ENCODE results near the gene LINC01488.

The LINC01488 gene

GRCh38 chr11:69495441-69496201 lies 14.2 kb downstream of the LINC01488 start:
- no peak for DNase-seq

GRCh38 chr11:69496202-69496557 lies 14.7 kb downstream of the LINC01488 start:
- DNase-seq, result no peak

DNA sequence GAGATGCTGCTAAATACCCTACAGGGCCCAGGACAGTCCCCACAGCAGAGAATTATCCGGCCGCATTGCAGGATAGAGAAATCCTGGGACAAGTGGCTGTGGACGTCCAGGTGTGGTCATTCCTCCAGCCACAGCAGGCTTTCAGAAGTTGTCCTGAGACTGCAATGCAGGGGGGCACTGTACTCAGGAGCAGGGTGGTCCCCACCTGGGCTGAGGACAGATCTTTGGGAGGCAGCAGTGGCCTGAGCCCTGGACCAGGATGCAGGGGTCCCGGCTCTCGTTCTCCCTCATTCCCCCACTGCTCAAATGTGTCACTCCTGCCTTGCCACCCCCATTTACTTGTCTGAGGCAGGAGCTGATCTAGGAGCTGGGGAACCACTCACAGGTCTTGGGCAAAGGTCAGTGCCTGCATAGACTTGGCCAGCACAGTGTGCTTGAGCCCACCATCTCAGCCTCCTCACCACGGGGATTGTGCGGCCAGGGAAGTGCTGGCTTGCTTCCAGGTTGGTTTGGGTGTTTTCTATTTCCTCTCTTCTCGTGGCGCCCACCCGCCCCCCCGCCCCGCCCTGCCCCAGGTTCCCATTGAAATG lies 15.3 kb downstream of the LINC01488 start:
- DNase-seq, result no peak

DNA sequence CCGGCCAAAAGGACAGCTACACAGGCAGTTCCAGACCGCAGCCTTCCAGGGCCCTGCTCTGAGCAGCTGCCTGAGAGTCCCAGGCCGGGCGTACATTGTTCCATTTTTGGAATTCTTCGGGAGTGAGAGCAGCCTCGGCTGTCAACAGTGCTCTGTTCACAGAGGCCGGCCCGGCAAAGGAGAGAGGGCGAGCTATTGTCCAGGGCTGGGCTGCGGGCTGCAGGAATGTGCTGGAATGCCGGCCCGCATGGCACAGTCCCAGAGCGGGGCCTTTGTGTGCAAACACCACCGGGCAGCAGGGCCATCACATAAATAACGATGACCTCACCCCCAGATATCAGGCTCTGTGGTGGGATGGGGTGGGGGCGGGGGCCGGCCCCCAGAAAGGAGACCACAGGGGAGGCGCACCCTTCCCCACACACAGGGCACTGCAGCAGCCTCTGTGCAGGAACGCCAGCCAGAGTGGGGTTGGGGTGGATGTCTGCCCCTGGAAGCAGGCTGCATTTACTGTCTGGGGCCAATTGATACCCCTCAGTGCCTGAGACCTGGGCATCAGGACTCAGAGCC lies 15.8 kb downstream of the LINC01488 start:
- DNase-seq, result no peak

GRCh38 chr11:69498614-69499175 lies 17.2 kb downstream of the LINC01488 start:
- DNase-seq, result no peak

DNA sequence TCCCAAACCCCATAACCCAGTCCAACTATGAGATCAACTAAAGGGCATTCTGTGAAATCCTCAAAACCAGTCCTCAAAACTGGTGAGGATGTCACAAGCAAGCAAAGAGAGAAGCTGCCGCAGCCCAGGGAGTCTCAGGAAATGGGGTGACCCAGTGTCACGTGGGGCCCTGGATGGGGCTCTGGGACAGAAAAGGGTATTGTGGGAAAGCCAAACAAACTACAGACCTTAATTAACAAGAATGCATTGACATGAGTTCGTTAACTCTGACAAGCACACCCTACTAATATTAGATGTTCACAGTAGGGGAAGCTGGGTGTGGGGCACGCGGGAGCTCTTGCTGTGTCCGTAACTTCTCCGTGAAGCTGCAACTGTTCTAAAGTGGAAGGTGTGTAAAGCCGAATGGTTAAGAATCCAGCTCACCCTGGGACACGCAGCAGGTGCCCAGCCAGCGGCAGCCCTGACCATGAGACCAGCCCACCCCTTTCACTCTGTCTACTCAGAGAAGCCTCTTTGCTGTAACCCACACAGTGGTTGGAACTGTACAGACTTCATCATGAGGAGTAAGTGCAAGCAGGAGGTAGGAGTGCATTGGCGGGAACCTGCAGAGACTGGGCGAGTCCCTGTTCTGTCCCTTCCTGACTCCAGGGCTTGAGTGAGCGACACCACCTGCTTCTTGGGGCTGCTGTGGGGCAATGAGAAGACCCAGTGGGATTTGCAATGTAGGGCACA lies 17.9 kb downstream of the LINC01488 start:
- no peak for DNase-seq

DNA sequence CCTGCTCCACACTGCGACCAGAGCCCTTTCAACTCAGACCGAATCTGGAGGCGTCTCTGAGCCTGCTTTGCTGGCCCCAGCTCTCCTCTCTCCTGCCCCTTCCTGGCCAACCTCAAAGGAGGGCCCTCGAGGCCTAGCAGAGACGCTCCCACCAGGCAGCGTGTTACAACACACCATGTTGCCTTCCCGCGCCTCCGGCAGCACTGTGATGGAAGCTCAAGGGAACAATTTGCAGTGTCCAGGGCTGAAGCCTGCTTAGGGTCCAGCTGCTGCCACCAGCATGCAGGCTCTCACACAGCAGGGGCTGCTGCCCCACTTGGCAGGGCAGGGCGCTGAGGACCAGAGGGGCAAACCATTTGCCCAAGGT lies 18.4 kb downstream of the LINC01488 start:
- no peak for DNase-seq

DNA sequence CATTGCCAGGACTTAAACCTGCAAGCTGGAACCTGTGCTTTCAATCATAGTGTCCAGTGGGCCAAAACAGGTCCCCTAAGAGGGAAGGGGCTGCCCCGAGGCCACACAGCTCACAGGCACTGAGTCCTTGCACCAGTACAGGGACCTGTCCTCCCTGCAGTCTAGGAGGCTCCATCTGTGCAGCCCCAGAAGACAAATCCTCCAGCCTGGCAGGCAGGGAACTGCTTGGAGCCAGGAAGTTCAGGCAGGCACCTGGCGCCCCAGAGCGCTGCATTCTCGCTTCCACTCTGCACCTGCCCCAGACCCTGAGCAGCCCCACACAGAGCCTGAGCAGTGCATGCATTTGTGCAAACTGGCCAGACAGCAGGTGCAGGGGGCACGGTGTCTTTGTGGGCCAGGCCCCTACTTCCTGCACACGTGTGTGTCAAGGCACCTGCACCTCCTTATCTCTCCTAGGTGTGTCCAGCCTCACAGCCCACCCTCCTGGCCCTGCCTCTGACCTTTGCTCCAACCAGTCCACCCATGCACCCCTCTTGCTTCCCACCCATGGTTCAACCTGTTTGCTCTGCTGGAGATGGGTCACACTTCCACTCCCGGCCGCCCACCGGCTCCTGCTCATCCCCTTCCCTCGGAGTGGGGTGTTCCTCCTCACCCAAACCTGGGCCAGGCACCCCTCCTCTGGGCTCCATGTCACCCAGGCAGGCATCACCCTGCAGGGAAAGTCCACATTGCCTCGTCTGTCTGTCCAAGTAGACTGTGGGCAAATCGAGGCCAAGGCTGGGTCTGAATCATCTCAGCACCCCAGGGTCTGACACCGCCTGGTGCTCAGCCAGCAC lies 19.0 kb downstream of the LINC01488 start:
- DNase-seq, result no peak

- DNase-seq, result no peak
Measured at GRCh38 chr11:69501121-69501489, 19.6 kb downstream of the LINC01488 start.

- DNase-seq, result peak; percentile 66
Measured at GRCh38 chr11:69501891-69502860, 20.7 kb downstream of the LINC01488 start.

DNA sequence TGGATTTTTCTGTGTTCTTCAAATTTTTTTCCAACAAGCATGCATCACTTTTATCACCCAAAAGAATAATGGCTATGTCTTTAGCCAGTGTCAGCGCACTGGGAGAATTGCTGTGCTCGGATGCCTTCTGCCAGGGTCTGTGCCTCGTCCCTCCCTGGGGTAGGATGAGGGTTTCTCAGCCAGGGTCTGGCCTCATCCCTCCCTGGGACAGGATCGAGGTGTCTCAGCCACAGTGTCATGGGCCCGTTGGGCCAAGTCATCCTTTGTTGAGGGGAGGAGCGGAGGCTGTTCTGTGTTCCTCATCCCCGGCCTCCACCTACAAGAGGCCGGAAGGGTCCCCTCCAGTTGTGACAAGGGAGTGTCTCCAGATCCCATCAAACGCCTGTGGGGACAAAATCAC lies 22.7 kb downstream of the LINC01488 start:
- no peak for DNase-seq

DNA sequence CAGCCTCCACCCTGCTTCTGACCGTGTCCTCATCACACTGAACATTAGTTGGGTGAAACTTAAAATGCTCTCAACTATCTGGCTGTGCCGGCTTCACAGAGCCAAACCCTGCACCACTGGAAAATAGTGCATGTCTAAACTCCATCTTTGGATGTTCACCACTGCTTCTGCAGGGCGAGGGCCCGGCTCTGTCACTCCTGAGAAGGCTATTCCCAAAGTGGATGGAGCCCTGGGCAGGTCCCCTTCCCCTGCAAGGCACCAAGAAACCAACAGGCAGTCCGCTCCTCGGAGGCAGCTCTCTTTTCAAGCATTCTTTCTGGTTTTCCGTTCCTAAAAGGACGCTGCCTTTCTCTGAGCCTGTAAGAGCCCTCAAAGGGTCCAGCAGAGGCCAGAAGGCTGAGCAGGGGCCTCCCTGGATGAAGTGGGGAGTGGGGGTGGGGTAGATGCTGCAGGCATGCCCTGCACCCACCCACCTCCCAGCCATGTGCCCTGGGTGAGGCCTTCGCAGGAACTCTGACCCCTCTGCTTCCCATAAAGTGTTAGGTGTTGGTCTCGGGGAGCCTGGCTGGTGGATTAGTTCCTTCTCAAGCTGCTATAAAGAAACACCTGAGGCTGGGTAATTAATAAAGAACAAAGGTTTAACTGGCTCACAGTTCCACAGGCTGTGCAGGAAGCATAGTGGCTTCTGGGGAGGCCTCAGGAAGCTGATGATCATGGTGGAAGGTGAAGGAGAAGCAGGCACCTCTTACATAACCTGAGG lies 23.3 kb downstream of the LINC01488 start:
- DNase-seq, result no peak

DNA sequence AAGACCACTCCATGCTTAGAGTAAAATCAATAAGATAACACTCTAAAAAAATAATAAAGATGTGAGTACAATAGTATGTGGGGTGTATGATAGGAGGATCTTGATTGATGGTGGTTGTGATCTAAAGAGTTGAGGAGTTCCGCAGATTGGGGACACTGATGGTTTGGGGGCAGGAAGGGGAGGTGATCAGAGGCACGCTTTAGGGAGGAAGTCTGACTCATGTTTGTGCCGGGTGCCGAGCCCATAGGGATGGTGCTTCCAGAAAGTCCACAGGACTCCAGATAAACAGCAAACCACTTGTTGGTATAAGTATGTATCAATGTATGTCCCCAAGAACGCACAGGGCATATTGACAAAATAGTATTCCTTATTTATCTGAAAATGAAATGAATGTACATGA lies 27.5 kb downstream of the LINC01488 start:
- DNase-seq, result no peak

DNA sequence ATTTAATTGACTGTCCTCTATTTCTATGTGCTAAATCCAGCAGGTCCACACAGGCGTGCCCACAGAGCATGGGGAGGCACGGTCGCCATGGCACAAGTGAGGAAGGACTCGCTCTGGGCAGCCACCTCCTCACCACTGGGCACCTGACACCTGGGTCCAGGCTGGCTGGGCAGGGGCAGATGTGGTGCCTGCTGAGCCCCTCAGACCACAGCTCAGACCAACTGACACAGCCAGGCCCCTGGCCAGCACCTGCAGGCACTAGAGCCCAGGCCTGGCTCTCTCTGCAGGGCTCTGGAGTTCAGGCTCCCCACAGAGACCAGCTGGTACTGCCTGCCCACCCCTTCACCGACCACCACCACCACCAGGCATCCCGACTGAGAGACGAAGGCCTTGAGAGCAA lies 27.9 kb downstream of the LINC01488 start:
- no peak for DNase-seq

DNA sequence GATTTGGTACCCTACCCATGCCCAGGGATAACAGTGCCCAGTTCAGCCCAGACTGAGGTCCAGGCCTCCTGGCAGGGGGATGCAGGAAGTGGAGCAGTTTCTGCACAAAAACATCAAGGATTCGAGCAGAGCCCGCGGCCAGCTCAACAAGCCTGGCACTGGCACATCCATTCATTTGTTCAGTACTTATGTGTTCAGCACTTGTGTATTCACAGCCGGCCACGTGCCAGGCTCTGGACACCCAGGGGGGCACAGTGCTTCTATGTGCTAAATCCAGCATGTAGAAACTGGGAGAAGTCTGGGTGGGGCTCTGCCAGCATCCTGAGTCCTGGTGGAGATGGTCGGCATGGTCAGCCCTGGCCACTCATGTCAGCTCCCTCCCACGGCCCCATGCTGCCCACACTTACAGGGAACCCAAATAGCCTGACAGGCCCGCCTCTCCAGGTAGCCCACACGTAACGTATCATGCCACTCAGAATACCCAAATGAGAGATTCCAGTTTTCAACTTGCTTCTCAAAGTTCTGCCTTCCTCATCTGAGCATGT lies 28.5 kb downstream of the LINC01488 start:
- no peak for DNase-seq

DNA sequence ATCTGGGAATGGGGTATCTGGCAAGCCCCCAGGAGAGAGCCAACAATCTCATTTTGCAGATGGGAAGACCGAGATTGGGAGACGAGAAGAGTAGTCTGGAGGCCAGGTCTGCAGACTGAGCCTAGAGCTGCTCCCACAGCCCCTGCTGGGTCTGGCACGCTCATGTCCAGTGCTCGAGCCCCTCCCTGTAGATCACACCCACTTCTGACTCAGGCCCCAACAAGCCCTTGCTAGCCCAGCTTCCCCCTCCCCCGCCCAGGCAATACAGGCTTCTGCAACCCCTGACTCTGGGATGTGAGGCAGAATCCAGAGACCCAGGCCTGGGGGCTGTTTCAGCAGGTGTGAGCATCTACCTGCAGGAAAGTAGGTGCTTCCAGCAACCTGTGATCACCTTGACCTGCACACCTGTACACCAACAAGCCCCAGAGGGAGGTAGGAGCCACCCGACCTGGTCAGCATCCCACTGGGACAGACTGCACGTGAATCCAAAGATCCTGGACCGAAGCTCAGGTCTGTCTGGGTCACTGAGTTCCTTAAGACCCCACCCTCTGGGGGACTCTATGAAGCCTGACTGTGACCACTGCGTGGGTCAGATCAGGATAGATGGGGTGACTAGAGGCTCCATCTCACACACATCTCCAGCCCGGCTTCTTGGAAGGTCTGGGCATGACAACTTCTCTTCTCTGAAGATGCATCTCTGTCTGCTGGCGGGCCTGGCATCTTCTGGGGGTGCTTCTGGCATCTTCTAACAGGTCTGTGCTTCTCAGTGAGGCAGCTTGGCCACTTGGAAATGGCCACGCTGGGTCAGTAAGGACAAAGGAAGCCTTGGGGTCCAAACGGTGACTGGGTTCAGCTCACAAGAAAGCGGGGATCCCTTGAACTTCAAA lies 29.3 kb downstream of the LINC01488 start:
- DNase-seq, result no peak

DNA sequence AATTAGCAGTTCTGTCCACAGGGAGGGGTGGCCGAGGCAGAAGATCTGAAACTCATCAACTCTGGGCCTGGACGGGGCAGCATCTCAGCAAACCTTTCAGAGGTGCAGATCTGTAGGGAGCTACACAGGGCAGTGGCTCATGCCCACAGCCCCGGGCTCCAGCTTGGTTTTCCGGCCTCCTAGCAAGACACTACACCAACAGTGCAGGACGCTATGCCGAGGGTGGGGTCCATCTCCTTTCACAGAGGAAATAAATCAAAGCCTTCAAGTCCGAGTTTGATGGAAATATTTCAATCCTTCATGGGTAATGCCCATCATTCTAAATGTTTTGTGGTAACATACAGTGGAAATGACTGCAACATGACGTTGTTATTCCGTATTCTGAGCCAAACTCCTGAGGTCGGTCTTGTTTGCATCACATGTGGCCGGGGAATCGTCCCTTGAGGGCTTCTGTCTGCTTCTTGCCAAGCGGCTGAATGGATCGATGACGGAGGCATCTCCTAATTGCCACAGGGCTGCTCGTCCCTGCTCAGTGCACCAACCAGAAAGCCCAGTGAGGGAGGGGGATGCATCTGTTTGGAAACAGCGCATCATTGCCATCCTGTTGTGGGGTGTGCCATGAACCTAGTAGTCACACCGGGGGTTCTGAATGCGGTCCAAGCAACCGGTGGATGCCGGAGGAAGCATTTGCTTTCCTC lies 30.0 kb downstream of the LINC01488 start:
- DNase-seq, result no peak

- no peak for DNase-seq
Measured at GRCh38 chr11:69512136-69512535, 30.7 kb downstream of the LINC01488 start.

DNA sequence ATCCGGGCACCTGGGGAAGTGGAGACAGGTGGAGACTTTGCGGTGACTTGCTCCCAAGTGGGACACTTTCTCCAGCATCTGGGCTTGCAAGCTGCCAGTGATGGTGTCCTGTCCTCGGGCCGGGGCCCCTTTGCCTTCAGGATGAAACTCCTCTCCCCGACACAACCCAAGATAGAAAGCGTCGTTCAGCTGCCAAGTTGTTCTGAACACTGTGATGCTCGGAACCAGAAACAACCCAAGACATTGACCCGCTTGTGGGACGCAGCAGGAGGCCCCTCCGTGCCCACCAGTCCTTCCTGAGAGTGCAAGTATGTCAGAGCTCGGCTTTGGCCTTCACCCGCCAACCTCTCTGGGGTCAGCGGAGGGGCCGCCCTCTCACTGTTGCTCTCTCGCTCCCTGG lies 31.3 kb downstream of the LINC01488 start:
- no peak for DNase-seq

Data from NCI-H1092 treated with DMSO at 0.1 percent for 48 hours (cell line).